Uterus (tissue), 4 donors: Measurements from ENCODE around the gene SMIM1. TPM values are rescaled to one million over a fixed set of nuclear protein-coding genes. Genes with fewer than 3 reads are reported as not detected.
A peak's percentile ranks its signal among the peaks of the same experiment; 100 is the strongest.

ENCODE experiments used
- DNase-seq, 2 donors: peaks; one replicate each; pipeline ENCODE4 v3.0.0-alpha.2; 2019 to 2020
- H3K27ac ChIP-seq, 2 donors: fragments of 200-600 bp; sonication (generic); 1 replicate in 1 of 2; 2 replicates in 1 of 2; pipeline ENCODE4 v1.5.1; 2016 to 2018
- H3K27me3 ChIP-seq, 2 donors: fragments of 200-600 bp; sonication (generic); one replicate each; pipeline ENCODE4 v1.5.1; 2018 to 2019; ENCODE audit warnings: control low read depth in 1 of 2
- H3K36me3 ChIP-seq, 2 donors: fragments of 200-600 bp; sonication (generic); one replicate each; pipeline ENCODE4 v1.5.1; 2019; ENCODE audit warnings: control low read depth in 1 of 2
- H3K4me1 ChIP-seq, 2 donors: fragments of 200-600 bp; sonication (generic); one replicate each; pipeline ENCODE4 v1.5.1; 2018 to 2019; ENCODE audit warnings: control low read depth in 1 of 2
- H3K4me3 ChIP-seq, 2 donors: fragments of 200-600 bp; sonication (generic); 1 replicate in 1 of 2; 2 replicates in 1 of 2; pipeline ENCODE4 v1.5.1; 2018 to 2019; ENCODE audit warnings: mild to moderate bottlenecking in 1 of 2
- H3K9me3 ChIP-seq, 2 donors: fragments of 200-600 bp; sonication (generic); one replicate each; pipeline ENCODE4 v1.5.1; 2019; ENCODE audit warnings: control low read depth in 1 of 2
- CTCF ChIP-seq, 4 experiments: fragments of 200-600 bp in 2 of 4; fragments of 450-650 bp in 2 of 4; sonication (generic) in 2 of 4; IDR thresholded peaks; one replicate each; pipeline ENCODE4 v1.5.1; 2016 to 2019; ENCODE audit warnings: antibody characterized with exemption in 4 of 4, mild to moderate bottlenecking in 2 of 4, moderate library complexity in 1 of 4
- POLR2A ChIP-seq, 2 donors: fragments of 450-650 bp; IDR thresholded peaks; one replicate each; pipeline ENCODE4 v1.6.1; 2016; ENCODE audit warnings: antibody characterized with exemption in 2 of 2, mild to moderate bottlenecking in 1 of 2, moderate library complexity in 1 of 2
- intact Hi-C: fragments of 100-400 bp; cut with DNase I; formaldehyde crosslinking; loops from one replicate; pipeline ENCODE4 v1.15.1; 2023; ENCODE audit warnings: low total_unique reads
- total RNA-seq, 4 donors: library from RNA; depleted of rRNA in 3 of 4; stranded (reverse); fragments of >200 nt in 3 of 4; gene quantifications; one replicate each; pipeline versions ENCODE4 v1.1.0 to v1.2.4, GENCODE V29; 2014 to 2023
- donor health status: DM: yes; HTN: yes; CAD: no.

Gene SMIM1
- total RNA-seq, 4 donors from 2014 or later: 4.4 to 15.4 TPM; not detected in 2

- Histone ChIP-seq H3K27me3 (no peaks in the 10 kb centered on the region), H3K4me1 (peaks cover 4 to 10% of the 10 kb centered on the region in 2 donors), H3K36me3 (no peaks in the 10 kb centered on the region), H3K27ac (no peak overlapping the region), H3K9me3 (no peaks in the 10 kb centered on the region), H3K4me3 (no peak overlapping the region)
- no peak for TF ChIP-seq POLR2A (IDR thresholded peaks at IDR 0.05)
- TF ChIP-seq CTCF (IDR thresholded peaks at IDR 0.05): no peak
- intact Hi-C loops: no loop called here
- no peak for DNase-seq
Observed at GRCh38 chr1:3743826-3744225, 28.7 kb upstream of the SMIM1 start.

GRCh38 chr1:3744646-3745045 is 27.9 kb upstream of the SMIM1 start:
- H3K27me3 ChIP-seq: no peaks in the 10 kb centered on the region
- intact Hi-C loops: no loop called here
- no peak overlapping the region for H3K27ac ChIP-seq
- no peak for DNase-seq
- no peak for TF ChIP-seq POLR2A (IDR thresholded peaks at IDR 0.05)
- H3K36me3 ChIP-seq: no peaks in the 10 kb centered on the region
- H3K9me3 ChIP-seq: no peaks in the 10 kb centered on the region
- H3K4me3 ChIP-seq: no peak overlapping the region
- H3K4me1 ChIP-seq: peaks cover 4 to 10% of the 10 kb centered on the region in 2 donors

- TF ChIP-seq CTCF (IDR thresholded peaks at IDR 0.05) (no peak), POLR2A (IDR thresholded peaks at IDR 0.05) (no peak)
- Histone ChIP-seq H3K27me3 (no peaks in the 10 kb centered on the region), H3K9me3 (no peaks in the 10 kb centered on the region), H3K27ac (no peak overlapping the region), H3K36me3 (no peaks in the 10 kb centered on the region), H3K4me3 (no peak overlapping the region), H3K4me1 (peaks cover 4 to 10% of the 10 kb centered on the region in 2 donors)
- intact Hi-C loops: no loop called here
- no peak for DNase-seq
Observed at GRCh38 chr1:3745071-3745470, 27.5 kb upstream of the SMIM1 start.

GRCh38 chr1:3745590-3746381 is 26.8 kb upstream of the SMIM1 start:
- Histone ChIP-seq H3K4me3 (peak overlapping the region in 1 of 2 donors; percentile 68), H3K27ac (no peak overlapping the region), H3K27me3 (no peaks in the 10 kb centered on the region), H3K4me1 (peaks cover 4 to 10% of the 10 kb centered on the region in 2 donors), H3K36me3 (no peaks in the 10 kb centered on the region), H3K9me3 (no peaks in the 10 kb centered on the region)
- no peak for DNase-seq
- intact Hi-C loops: no loop called here
- no peak for TF ChIP-seq POLR2A (IDR thresholded peaks at IDR 0.05)
- TF ChIP-seq CTCF (IDR thresholded peaks at IDR 0.05): no peak

- no peak for TF ChIP-seq POLR2A (IDR thresholded peaks at IDR 0.05)
- TF ChIP-seq CTCF (IDR thresholded peaks at IDR 0.05): no peak
- intact Hi-C loops: no loop called here
- peaks cover 4 to 10% of the 10 kb centered on the region in 2 donors for H3K4me1 ChIP-seq
- no peak for DNase-seq
- no peaks in the 10 kb centered on the region for H3K9me3 ChIP-seq
- no peaks in the 10 kb centered on the region for H3K36me3 ChIP-seq
- no peaks in the 10 kb centered on the region for H3K27me3 ChIP-seq
- peak overlapping the region; percentile 37 to 76 for H3K27ac ChIP-seq
- peak overlapping the region; percentile 34 to 68 for H3K4me3 ChIP-seq
Observed at GRCh38 chr1:3746389-3746829, 26.1 kb upstream of the SMIM1 start.
